HG02610 (cell line): ENCODE measurements around the gene SYCP2L.
"Not testable (repeated sequence)": the region's sequence is repeated elsewhere in the genome, so short reads cannot be mapped to it uniquely, and the experiment has no call there.

Experiments
- ATAC-seq: cut with Tn5 transposase; IDR thresholded peaks from one replicate; pipeline ENCODE4 v1.9.1; 2021; ENCODE audit warnings: mild to moderate bottlenecking, moderate library complexity; ENCODE audit not compliant: unreplicated experiment

SYCP2L gene

GRCh38 chr6:10877871-10878270 lies 9.0 kb upstream of the SYCP2L start:
- ATAC-seq = no peak

- no peak for ATAC-seq
These were observed 6.5 kb upstream of the SYCP2L start for GRCh38 chr6:10880366-10880765.

GRCh38 chr6:10882253-10882630 lies 4.6 kb upstream of the SYCP2L start:
- ATAC-seq = not testable (repeated sequence)

GRCh38 chr6:10882657-10883171 lies 4.1 kb upstream of the SYCP2L start:
- ATAC-seq = no peak

- ATAC-seq = no peak
These were observed 3.3 kb upstream of the SYCP2L start for GRCh38 chr6:10883312-10884244.

GRCh38 chr6:10884245-10884972 lies 2.4 kb upstream of the SYCP2L start:
- no peak for ATAC-seq

- not testable (repeated sequence) for ATAC-seq
These were observed 524 bp upstream of the SYCP2L start for GRCh38 chr6:10886365-10886690.

- ATAC-seq = no peak
These were observed 3.3 kb downstream of the SYCP2L start for GRCh38 chr6:10890151-10890550.

- ATAC-seq = no peak
These were observed 5.1 kb downstream of the SYCP2L start for GRCh38 chr6:10891960-10892359.

GRCh38 chr6:10894958-10895357 lies 8.1 kb downstream of the SYCP2L start:
- ATAC-seq = no peak

- no peak for ATAC-seq
These were observed 9.8 kb downstream of the SYCP2L start for GRCh38 chr6:10896691-10897090.

GRCh38 chr6:10901770-10902169 lies 14.9 kb downstream of the SYCP2L start:
- peak; percentile 92 for ATAC-seq

- ATAC-seq = no peak
These were observed 17.2 kb downstream of the SYCP2L start for GRCh38 chr6:10904015-10904414.

- ATAC-seq = no peak
These were observed 21.4 kb downstream of the SYCP2L start for GRCh38 chr6:10908228-10908627.

- not testable (repeated sequence) for ATAC-seq
These were observed 32.7 kb downstream of the SYCP2L start for GRCh38 chr6:10919520-10919919.

GRCh38 chr6:10933126-10933525 lies 46.3 kb downstream of the SYCP2L start:
- ATAC-seq = no peak

- ATAC-seq = no peak
These were observed 53.0 kb downstream of the SYCP2L start for GRCh38 chr6:10939840-10940239.

- no peak for ATAC-seq
These were observed 59.0 kb downstream of the SYCP2L start for GRCh38 chr6:10945845-10946244.

GRCh38 chr6:10947966-10948365 lies 61.1 kb downstream of the SYCP2L start:
- no peak for ATAC-seq

GRCh38 chr6:10949579-10950490 lies 63.0 kb downstream of the SYCP2L start:
- no peak for ATAC-seq
